HG02973 (cell line): ENCODE results near the gene FITM1.
"Not testable (repeated sequence)": the region's sequence is repeated elsewhere in the genome, so short reads cannot be mapped to it uniquely, and the experiment has no call there.

ENCODE experiments used
- ATAC-seq: cut with Tn5 transposase; IDR thresholded peaks from one replicate; pipeline ENCODE4 v1.9.1; 2021; ENCODE audit warnings: moderate library complexity; ENCODE audit not compliant: unreplicated experiment

Gene FITM1

GRCh38 chr14:24096545-24097181, 33.8 kb upstream of the FITM1 start:
- ATAC-seq, result no peak

GRCh38 chr14:24098229-24098926, 32.1 kb upstream of the FITM1 start:
- no peak for ATAC-seq

- ATAC-seq, result no peak
These were observed 31.3 kb upstream of the FITM1 start for GRCh38 chr14:24098927-24099813.

- ATAC-seq, result no peak
These were observed 30.1 kb upstream of the FITM1 start for GRCh38 chr14:24100197-24100981.

- no peak for ATAC-seq
These were observed 29.4 kb upstream of the FITM1 start for GRCh38 chr14:24100982-24101494.

GRCh38 chr14:24102357-24103048, 28.0 kb upstream of the FITM1 start:
- no peak for ATAC-seq

GRCh38 chr14:24103451-24103850, 27.0 kb upstream of the FITM1 start:
- no peak for ATAC-seq

GRCh38 chr14:24105609-24106239, 24.7 kb upstream of the FITM1 start:
- not testable (repeated sequence) for ATAC-seq

- no peak for ATAC-seq
These were observed 23.7 kb upstream of the FITM1 start for GRCh38 chr14:24106672-24107271.

- no peak for ATAC-seq
These were observed 22.1 kb upstream of the FITM1 start for GRCh38 chr14:24108336-24108874.

- ATAC-seq, result no peak
These were observed 20.4 kb upstream of the FITM1 start for GRCh38 chr14:24110060-24110459.

- ATAC-seq, result no peak
These were observed 19.9 kb upstream of the FITM1 start for GRCh38 chr14:24110523-24110922.

GRCh38 chr14:24113379-24113800, 17.1 kb upstream of the FITM1 start:
- ATAC-seq, result no peak

- ATAC-seq, result peak; percentile 20
These were observed 16.5 kb upstream of the FITM1 start for GRCh38 chr14:24113801-24114531.

GRCh38 chr14:24114532-24115421, 15.7 kb upstream of the FITM1 start, which contains the start of the genes DCAF11 and NRL:
DCAF11 (plus strand) TSS chr14:24114777; CDS start chr14:24115595, 818 bp downstream.
NRL (minus strand) TSS chr14:24114949; CDS start chr14:24082848, 32,101 bp downstream.
- peak; percentile 79 for ATAC-seq

GRCh38 chr14:24115422-24116127, 14.9 kb upstream of the FITM1 start:
- no peak for ATAC-seq
